ENCODE measurements around the gene TASL.

TASL gene

DNA sequence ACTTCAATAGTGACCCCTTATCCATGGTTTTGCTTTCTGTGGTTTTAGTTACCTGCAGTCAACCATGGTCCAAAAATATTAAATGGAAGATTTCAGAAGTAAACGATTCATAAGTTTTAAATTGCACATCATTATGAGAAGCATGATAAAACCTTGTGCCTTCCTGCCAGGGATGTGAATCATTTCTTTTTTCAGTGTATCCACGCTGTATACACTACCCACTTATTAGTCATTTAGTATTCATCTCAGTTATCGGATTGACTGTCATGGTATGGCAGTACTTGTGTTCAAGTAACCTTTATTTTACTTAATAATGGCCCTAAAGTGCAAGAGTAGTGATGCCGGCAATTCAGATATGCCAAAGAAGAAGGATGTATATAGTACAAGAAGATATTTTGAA is 37.7 kb upstream of the TASL start:
- ATAC-seq = peak; percentile 55; the same call in 2 of the 3 replicates
- TF ChIP-seq GLIS3 (CRISPR knock-in tag; IDR thresholded peaks at IDR 0.05) (no peak), ISL1 (CRISPR knock-in tag; IDR thresholded peaks at IDR 0.05) (no peak), BACH2 (CRISPR knock-in tag; IDR thresholded peaks at IDR 0.05; ENCODE audit: borderline replicate concordance) (no peak), PPARA (CRISPR knock-in tag; IDR thresholded peaks at IDR 0.05; ENCODE audit: borderline replicate concordance) (no peak), SNAI2 (CRISPR knock-in tag; IDR thresholded peaks at IDR 0.05) (no peak), ARNTL (CRISPR knock-in tag; IDR thresholded peaks at IDR 0.05; ENCODE audit: borderline replicate concordance, low read depth) (no peak), OSR1 (CRISPR knock-in tag; IDR thresholded peaks at IDR 0.05) (no peak)
- TF ChIP-seq, protein P1, sequence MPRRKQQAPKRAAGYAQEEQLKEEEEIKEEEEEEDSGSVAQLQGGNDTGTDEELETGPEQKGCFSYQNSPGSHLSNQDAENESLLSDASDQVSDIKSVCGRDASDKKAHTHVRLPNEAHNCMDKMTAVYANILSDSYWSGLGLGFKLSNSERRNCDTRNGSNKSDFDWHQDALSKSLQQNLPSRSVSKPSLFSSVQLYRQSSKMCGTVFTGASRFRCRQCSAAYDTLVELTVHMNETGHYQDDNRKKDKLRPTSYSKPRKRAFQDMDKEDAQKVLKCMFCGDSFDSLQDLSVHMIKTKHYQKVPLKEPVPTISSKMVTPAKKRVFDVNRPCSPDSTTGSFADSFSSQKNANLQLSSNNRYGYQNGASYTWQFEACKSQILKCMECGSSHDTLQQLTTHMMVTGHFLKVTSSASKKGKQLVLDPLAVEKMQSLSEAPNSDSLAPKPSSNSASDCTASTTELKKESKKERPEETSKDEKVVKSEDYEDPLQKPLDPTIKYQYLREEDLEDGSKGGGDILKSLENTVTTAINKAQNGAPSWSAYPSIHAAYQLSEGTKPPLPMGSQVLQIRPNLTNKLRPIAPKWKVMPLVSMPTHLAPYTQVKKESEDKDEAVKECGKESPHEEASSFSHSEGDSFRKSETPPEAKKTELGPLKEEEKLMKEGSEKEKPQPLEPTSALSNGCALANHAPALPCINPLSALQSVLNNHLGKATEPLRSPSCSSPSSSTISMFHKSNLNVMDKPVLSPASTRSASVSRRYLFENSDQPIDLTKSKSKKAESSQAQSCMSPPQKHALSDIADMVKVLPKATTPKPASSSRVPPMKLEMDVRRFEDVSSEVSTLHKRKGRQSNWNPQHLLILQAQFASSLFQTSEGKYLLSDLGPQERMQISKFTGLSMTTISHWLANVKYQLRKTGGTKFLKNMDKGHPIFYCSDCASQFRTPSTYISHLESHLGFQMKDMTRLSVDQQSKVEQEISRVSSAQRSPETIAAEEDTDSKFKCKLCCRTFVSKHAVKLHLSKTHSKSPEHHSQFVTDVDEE (CRISPR knock-in tag; IDR thresholded peaks at IDR 0.05) = no peak

DNA sequence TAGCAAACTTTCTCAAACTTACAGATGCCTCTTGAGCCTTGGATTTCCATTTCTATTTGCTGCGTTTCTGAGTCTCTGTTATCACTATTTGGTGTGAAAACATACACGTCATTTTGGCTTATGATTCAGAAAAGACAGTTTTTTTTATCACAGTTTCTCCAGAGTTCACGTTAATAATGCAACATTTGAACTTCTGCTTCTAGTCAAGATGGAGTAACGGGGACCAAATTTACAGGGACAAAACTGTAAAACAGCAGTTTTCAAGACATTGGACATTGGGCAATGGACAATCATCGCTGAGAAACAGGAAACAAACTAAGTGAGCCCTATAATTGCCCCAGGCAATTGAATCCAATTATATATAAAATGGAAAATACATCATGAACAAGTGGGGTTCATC is 36.2 kb upstream of the TASL start:
- TF ChIP-seq OSR1 (CRISPR knock-in tag; IDR thresholded peaks at IDR 0.05) (no peak), ZNF565 (CRISPR knock-in tag; conservative IDR thresholded peaks at IDR 0.05; ENCODE audit: low read depth) (no peak), TOX (CRISPR knock-in tag; IDR thresholded peaks at IDR 0.05; ENCODE audit: borderline replicate concordance) (no peak), ARNTL (CRISPR knock-in tag; IDR thresholded peaks at IDR 0.05; ENCODE audit: borderline replicate concordance, low read depth) (no peak), ZFP3 (CRISPR knock-in tag; IDR thresholded peaks at IDR 0.05) (no peak), GLIS3 (CRISPR knock-in tag; IDR thresholded peaks at IDR 0.05) (no peak)
- TF ChIP-seq, protein P2, sequence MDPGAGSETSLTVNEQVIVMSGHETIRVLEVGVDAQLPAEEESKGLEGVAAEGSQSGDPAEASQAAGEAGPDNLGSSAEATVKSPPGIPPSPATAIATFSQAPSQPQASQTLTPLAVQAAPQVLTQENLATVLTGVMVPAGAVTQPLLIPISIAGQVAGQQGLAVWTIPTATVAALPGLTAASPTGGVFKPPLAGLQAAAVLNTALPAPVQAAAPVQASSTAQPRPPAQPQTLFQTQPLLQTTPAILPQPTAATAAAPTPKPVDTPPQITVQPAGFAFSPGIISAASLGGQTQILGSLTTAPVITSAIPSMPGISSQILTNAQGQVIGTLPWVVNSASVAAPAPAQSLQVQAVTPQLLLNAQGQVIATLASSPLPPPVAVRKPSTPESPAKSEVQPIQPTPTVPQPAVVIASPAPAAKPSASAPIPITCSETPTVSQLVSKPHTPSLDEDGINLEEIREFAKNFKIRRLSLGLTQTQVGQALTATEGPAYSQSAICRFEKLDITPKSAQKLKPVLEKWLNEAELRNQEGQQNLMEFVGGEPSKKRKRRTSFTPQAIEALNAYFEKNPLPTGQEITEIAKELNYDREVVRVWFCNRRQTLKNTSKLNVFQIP (CRISPR knock-in tag; IDR thresholded peaks at IDR 0.05; ENCODE audit: borderline replicate concordance, low read depth) = no peak
- TF ChIP-seq, protein P3, sequence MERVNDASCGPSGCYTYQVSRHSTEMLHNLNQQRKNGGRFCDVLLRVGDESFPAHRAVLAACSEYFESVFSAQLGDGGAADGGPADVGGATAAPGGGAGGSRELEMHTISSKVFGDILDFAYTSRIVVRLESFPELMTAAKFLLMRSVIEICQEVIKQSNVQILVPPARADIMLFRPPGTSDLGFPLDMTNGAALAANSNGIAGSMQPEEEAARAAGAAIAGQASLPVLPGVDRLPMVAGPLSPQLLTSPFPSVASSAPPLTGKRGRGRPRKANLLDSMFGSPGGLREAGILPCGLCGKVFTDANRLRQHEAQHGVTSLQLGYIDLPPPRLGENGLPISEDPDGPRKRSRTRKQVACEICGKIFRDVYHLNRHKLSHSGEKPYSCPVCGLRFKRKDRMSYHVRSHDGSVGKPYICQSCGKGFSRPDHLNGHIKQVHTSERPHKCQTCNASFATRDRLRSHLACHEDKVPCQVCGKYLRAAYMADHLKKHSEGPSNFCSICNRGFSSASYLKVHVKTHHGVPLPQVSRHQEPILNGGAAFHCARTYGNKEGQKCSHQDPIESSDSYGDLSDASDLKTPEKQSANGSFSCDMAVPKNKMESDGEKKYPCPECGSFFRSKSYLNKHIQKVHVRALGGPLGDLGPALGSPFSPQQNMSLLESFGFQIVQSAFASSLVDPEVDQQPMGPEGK (CRISPR knock-in tag; IDR thresholded peaks at IDR 0.05; ENCODE audit: borderline replicate concordance) = no peak
- ATAC-seq = no peak

DNA sequence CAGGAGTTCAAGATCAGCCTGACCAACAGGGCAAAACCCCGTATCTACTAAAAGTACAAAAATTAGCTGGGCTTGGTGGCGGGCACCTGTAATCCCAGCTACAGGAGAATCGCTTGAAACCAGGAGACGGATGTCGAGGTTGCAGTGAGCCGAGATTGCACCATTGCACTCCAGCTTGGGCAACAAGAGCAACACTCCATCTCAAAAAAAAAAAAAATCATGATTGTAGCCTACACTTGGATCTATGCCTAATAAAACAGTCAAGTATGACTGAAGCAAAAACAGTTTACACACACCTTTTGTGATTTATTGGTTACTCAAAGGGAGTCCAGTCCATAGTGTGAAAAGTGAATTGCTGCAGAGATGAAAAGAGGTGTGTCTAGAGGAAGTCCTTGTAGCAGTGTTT is 34.7 kb upstream of the TASL start:
- TF ChIP-seq SNAI2 (CRISPR knock-in tag; IDR thresholded peaks at IDR 0.05) (no peak), ISL1 (CRISPR knock-in tag; IDR thresholded peaks at IDR 0.05) (no peak), ZC3H10 (CRISPR knock-in tag; IDR thresholded peaks at IDR 0.05) (no peak), RARB (CRISPR knock-in tag; IDR thresholded peaks at IDR 0.05) (no peak), ZFP3 (CRISPR knock-in tag; IDR thresholded peaks at IDR 0.05) (no peak), ZNF8 (CRISPR knock-in tag; IDR thresholded peaks at IDR 0.05) (no peak), ARNTL (CRISPR knock-in tag; IDR thresholded peaks at IDR 0.05; ENCODE audit: borderline replicate concordance, low read depth) (no peak), ZNF70 (CRISPR knock-in tag; IDR thresholded peaks at IDR 0.05) (no peak), ZFP30 (CRISPR knock-in tag; IDR thresholded peaks at IDR 0.05) (no peak), PPARA (CRISPR knock-in tag; IDR thresholded peaks at IDR 0.05; ENCODE audit: borderline replicate concordance) (no peak), ESRRG (CRISPR knock-in tag; IDR thresholded peaks at IDR 0.05) (no peak), TOX (CRISPR knock-in tag; IDR thresholded peaks at IDR 0.05; ENCODE audit: borderline replicate concordance) (no peak)
- TF ChIP-seq, protein P1 (CRISPR knock-in tag; IDR thresholded peaks at IDR 0.05) = no peak
- TF ChIP-seq, protein P4, sequence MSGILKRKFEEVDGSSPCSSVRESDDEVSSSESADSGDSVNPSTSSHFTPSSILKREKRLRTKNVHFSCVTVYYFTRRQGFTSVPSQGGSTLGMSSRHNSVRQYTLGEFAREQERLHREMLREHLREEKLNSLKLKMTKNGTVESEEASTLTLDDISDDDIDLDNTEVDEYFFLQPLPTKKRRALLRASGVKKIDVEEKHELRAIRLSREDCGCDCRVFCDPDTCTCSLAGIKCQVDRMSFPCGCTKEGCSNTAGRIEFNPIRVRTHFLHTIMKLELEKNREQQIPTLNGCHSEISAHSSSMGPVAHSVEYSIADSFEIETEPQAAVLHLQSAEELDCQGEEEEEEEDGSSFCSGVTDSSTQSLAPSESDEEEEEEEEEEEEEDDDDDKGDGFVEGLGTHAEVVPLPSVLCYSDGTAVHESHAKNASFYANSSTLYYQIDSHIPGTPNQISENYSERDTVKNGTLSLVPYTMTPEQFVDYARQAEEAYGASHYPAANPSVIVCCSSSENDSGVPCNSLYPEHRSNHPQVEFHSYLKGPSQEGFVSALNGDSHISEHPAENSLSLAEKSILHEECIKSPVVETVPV (CRISPR knock-in tag; IDR thresholded peaks at IDR 0.05) = no peak
- TF ChIP-seq, protein P3 (CRISPR knock-in tag; IDR thresholded peaks at IDR 0.05; ENCODE audit: borderline replicate concordance) = no peak
- ATAC-seq = no peak

Data from SK-N-SH treated with all-trans-retinoic acid at 6 μM for 48 hours (cell line).